Measurements from ENCODE around the gene EEA1. TPM values are rescaled to one million over a fixed set of nuclear protein-coding genes. Genes with fewer than 3 reads are reported as not detected.

The EEA1 gene
- total RNA-seq, 1 experiment from 2014 or later: 14.9 TPM

- Histone ChIP-seq H2BK12ac (ENCODE audit: insufficient read length, low read depth, low read length) (no peak overlapping the region), H3K27ac (ENCODE audit: insufficient read length, low read depth, low read length) (no peak overlapping the region), H2BK120ac (ENCODE audit: low read depth, low read length, poor library complexity, severe bottlenecking) (no peak overlapping the region), H3K9me3 (ENCODE audit: control insufficient read depth, low read depth, low read length) (no peaks in the 10 kb centered on the region), H2BK5ac (ENCODE audit: insufficient read length, low read length) (no peak overlapping the region), H2BK20ac (ENCODE audit: low read depth, low read length, poor library complexity, severe bottlenecking) (no peak overlapping the region), H3T11ph (ENCODE audit: low read length) (no peak overlapping the region), H3K27me3 (ENCODE audit: insufficient read depth, low read length) (no peaks in the 10 kb centered on the region), H3K79me1 (ENCODE audit: insufficient read depth, low read depth, low read length, poor library complexity, severe bottlenecking) (no peaks in the 10 kb centered on the region), H3K4me2 (ENCODE audit: insufficient read depth, insufficient read length, low read length) (no peak overlapping the region), H3K56ac (ENCODE audit: insufficient read length, low read depth, low read length) (no peak overlapping the region), H3K23me2 (ENCODE audit: insufficient read length, low read depth, low read length, poor library complexity, severe bottlenecking) (no peaks in the 10 kb centered on the region), H4K8ac (replicated peaks; ENCODE audit: insufficient read length, low read depth, low read length) (no peak overlapping the region), H4K5ac (ENCODE audit: insufficient read length, low read depth, low read length) (no peak overlapping the region), H4K91ac (ENCODE audit: insufficient read length, low read depth, low read length) (no peak overlapping the region), H3K14ac (ENCODE audit: insufficient read depth, low read length) (no peak overlapping the region), H3K4me1 (ENCODE audit: insufficient read depth, low read length) (no peaks in the 10 kb centered on the region), H3K4ac (ENCODE audit: low read depth, low read length) (no peak overlapping the region), H3K18ac (ENCODE audit: insufficient read length, low read depth, low read length) (no peak overlapping the region), H2AFZ (ENCODE audit: low read length) (no peak overlapping the region), H4K20me1 (ENCODE audit: control insufficient read depth, insufficient read depth, insufficient read length) (no peaks in the 10 kb centered on the region), H3K23ac (ENCODE audit: insufficient read length, low read depth, low read length) (no peak overlapping the region), H2AK5ac (ENCODE audit: insufficient read length, low read length) (no peak overlapping the region), H3K79me2 (ENCODE audit: insufficient read depth, low read length) (no peaks in the 10 kb centered on the region), H2BK15ac (ENCODE audit: low read depth, low read length) (no peak overlapping the region), H3K9ac (ENCODE audit: extremely low read depth, insufficient read length, low read length) (no peak overlapping the region)
- Mint-ChIP-seq H3K36me3 (ENCODE audit: insufficient read depth in 1 of 3, low read depth in 3 of 3) (peaks cover 3 to 17% (median 10%) of the 10 kb centered on the region in 3 experiments; a peak in 5 of 7 replicates), H3K27ac (no peak overlapping the region), H3K4me3 (no peak overlapping the region), H3K27me3 (ENCODE audit: low read depth) (no peaks in the 10 kb centered on the region), H3K9me3 (no peaks in the 10 kb centered on the region; a peak in 1 of 5 replicates), H3K4me1 (peaks cover 2 to 4% of the 10 kb centered on the region in 2 experiments; a peak in 2 of 4 replicates)
- DNase-seq: no peak
- TF ChIP-seq CTCF (conservative IDR thresholded peaks at IDR 0.05): no peak
- WGBS (ENCODE audit: extremely low coverage, insufficient read length, low lambda C conversion rate): 100% methylated on average over 1 of the region's 3 CpGs
Observed at GRCh38 chr12:92845329-92845728, 83.8 kb downstream of the EEA1 start.

All from H9 (cell line).